DOHH2 (cell line): Measurements from ENCODE around the gene TMEM271.

Source experiments
- CTCF ChIP-seq: fragments of 200-600 bp; sonication (generic); IDR thresholded peaks from one replicate; pipeline ENCODE4 v1.5.1; 2014; ENCODE audit warnings: antibody characterized with exemption, mild to moderate bottlenecking, low read depth, low read length; ENCODE audit not compliant: poor library complexity, severe bottlenecking
- EZH2phosphoT487 ChIP-seq: fragments of 200-600 bp; sonication (generic); IDR thresholded peaks from 2 replicates; pipeline ENCODE4 v1.6.1; 2017; ENCODE audit warnings: borderline replicate concordance, mild to moderate bottlenecking, antibody characterized with exemption, low read length, moderate library complexity, mixed read lengths

- TF ChIP-seq CTCF (no peak), EZH2phosphoT487 (no peak)
Measured at GRCh38 chr4:608236-608635, 32.1 kb upstream of the TMEM271 start.
